Nephron progenitor cell (in vitro differentiated cells): ENCODE data around the gene DCANP1.

Experiments used
- DNase-seq: peaks from one replicate; pipeline ENCODE4 v3.0.0; 2021
- H3K27ac Mint-ChIP-seq: 2 replicates; pipeline ENCODE4 v1.8.0; 2021; ENCODE audit warnings: mild to moderate bottlenecking, moderate library complexity, mixed read lengths
- H3K27me3 Mint-ChIP-seq: 2 replicates; pipeline ENCODE4 v1.8.0; 2021; ENCODE audit warnings: mild to moderate bottlenecking, low read depth, mixed read lengths; ENCODE audit not compliant: poor library complexity
- H3K36me3 Mint-ChIP-seq: 2 replicates; pipeline ENCODE4 v1.8.0; 2021; ENCODE audit warnings: low read depth, mixed read lengths
- H3K4me1 Mint-ChIP-seq: 2 replicates; pipeline ENCODE4 v1.8.0; 2021; ENCODE audit warnings: mixed read lengths
- H3K4me3 Mint-ChIP-seq: 2 replicates; pipeline ENCODE4 v1.8.0; 2021; ENCODE audit warnings: mild to moderate bottlenecking, moderate library complexity, mixed read lengths
- H3K9me3 Mint-ChIP-seq: 2 replicates; pipeline ENCODE4 v1.8.0; 2021; ENCODE audit warnings: mild to moderate bottlenecking, moderate library complexity, mixed read lengths
- CTCF ChIP-seq: fragments of 200-600 bp; sonication (generic); IDR thresholded peaks from 2 replicates; pipeline ENCODE4 v1.5.0; 2021; ENCODE audit warnings: antibody characterized with exemption

The DCANP1 gene

GRCh38 chr5:135450336-135450735 lies 3.2 kb upstream of the DCANP1 start:
- Mint-ChIP-seq H3K4me1 (peaks cover 11% of the 10 kb centered on the region), H3K4me3 (no peak overlapping the region), H3K9me3 (no peaks in the 10 kb centered on the region), H3K36me3 (no peaks in the 10 kb centered on the region), H3K27me3 (peaks cover 30% of the 10 kb centered on the region), H3K27ac (no peak overlapping the region)
- no peak for DNase-seq
- TF ChIP-seq CTCF, result no peak

GRCh38 chr5:135449644-135450043 lies 2.5 kb upstream of the DCANP1 start:
- H3K9me3 Mint-ChIP-seq, result no peaks in the 10 kb centered on the region
- peaks cover 28% of the 10 kb centered on the region for H3K27me3 Mint-ChIP-seq
- no peak for DNase-seq
- TF ChIP-seq CTCF, result no peak
- peaks cover 14% of the 10 kb centered on the region for H3K4me1 Mint-ChIP-seq
- no peak overlapping the region for H3K4me3 Mint-ChIP-seq
- no peak overlapping the region for H3K27ac Mint-ChIP-seq
- no peaks in the 10 kb centered on the region for H3K36me3 Mint-ChIP-seq

- Mint-ChIP-seq H3K9me3 (no peaks in the 10 kb centered on the region), H3K4me1 (peaks cover 21% of the 10 kb centered on the region), H3K27me3 (peaks cover 27% of the 10 kb centered on the region), H3K4me3 (no peak overlapping the region), H3K27ac (no peak overlapping the region), H3K36me3 (no peaks in the 10 kb centered on the region)
- DNase-seq, result no peak
- TF ChIP-seq CTCF, result no peak
Measured at GRCh38 chr5:135448791-135449507, 1.8 kb upstream of the DCANP1 start.

GRCh38 chr5:135448071-135448739 lies 1.1 kb upstream of the DCANP1 start:
- peaks cover 26% of the 10 kb centered on the region for H3K4me1 Mint-ChIP-seq
- no peak overlapping the region for H3K27ac Mint-ChIP-seq
- TF ChIP-seq CTCF, result no peak
- no peaks in the 10 kb centered on the region for H3K9me3 Mint-ChIP-seq
- H3K27me3 Mint-ChIP-seq, result peaks cover 22% of the 10 kb centered on the region
- H3K4me3 Mint-ChIP-seq, result no peak overlapping the region
- no peak for DNase-seq
- no peaks in the 10 kb centered on the region for H3K36me3 Mint-ChIP-seq

- H3K9me3 Mint-ChIP-seq, result no peaks in the 10 kb centered on the region
- no peak overlapping the region for H3K27ac Mint-ChIP-seq
- DNase-seq, result no peak
Measured at GRCh38 chr5:135446615-135447014, 533 bp downstream of the DCANP1 start.

More at GRCh38 chr5:135446615-135447014, 533 bp downstream of the DCANP1 start:
- H3K4me3 Mint-ChIP-seq, result no peak overlapping the region
- no peaks in the 10 kb centered on the region for H3K36me3 Mint-ChIP-seq
- peaks cover 42% of the 10 kb centered on the region for H3K4me1 Mint-ChIP-seq
- no peak for TF ChIP-seq CTCF
- peaks cover 16% of the 10 kb centered on the region for H3K27me3 Mint-ChIP-seq
